Liver (tissue), 3 donors: ENCODE measurements around the gene ERICH4.

Experiments
- CTCF ChIP-seq: fragments of 150-350 bp; IDR thresholded peaks from 2 replicates; pipeline ENCODE4 v1.5.1; 2017; ENCODE audit warnings: improper control_type of control experiment, low read depth, low read length; ENCODE audit not compliant: missing input control
- RXRA ChIP-seq, 2 donors: IDR thresholded peaks; 2 replicates each; pipeline ENCODE4 v1.6.1; 2017 to 2018; ENCODE audit warnings: antibody characterized with exemption in 2 of 2, mild to moderate bottlenecking in 1 of 2
- ZBTB33 ChIP-seq: IDR thresholded peaks from 2 replicates; pipeline ENCODE4 v1.6.1; 2016; ENCODE audit warnings: antibody characterized with exemption
- donor health status: healthy.
- donor health status: healthy.

GRCh38 chr19:41442473-41443355, at the start of gene ERICH4:
- TF ChIP-seq CTCF (no peak), ZBTB33 (no peak), RXRA (IDR thresholded peaks at IDR 0.05) (no peak)
